BE2C (cell line): Measurements from ENCODE around the gene SLC25A38.
"Not testable (repeated sequence)": the region's sequence is repeated elsewhere in the genome, so short reads cannot be mapped to it uniquely, and the experiment has no call there.

ENCODE experiments used
- DNase-seq: peaks from one replicate; pipeline ENCODE4 v3.0.0-alpha.2; 2020
- H3K27me3 ChIP-seq: fragments of 250-450 bp; sonication (Bioruptor Pico); 2 replicates; pipeline ENCODE4 v1.5.1; 2020; ENCODE audit warnings: mild to moderate bottlenecking
- H3K36me3 ChIP-seq: fragments of 250-450 bp; sonication (Bioruptor Pico); 2 replicates; pipeline ENCODE4 v1.5.1; 2020; ENCODE audit warnings: mild to moderate bottlenecking
- H3K4me1 ChIP-seq: fragments of 250-450 bp; sonication (Bioruptor Pico); 2 replicates; pipeline ENCODE4 v1.5.1; 2020
- H3K4me3 ChIP-seq: 2 replicates; pipeline ENCODE4 v1.5.1; 2011; ENCODE audit warnings: low read depth, low read length
- H3K9me3 ChIP-seq: fragments of 250-450 bp; sonication (Bioruptor Pico); 2 replicates; pipeline ENCODE4 v1.5.1; 2020
- CTCF ChIP-seq: IDR thresholded peaks from 2 replicates; pipeline ENCODE4 v1.5.1; 2012; ENCODE audit warnings: mild to moderate bottlenecking, low read depth, low read length

The SLC25A38 gene

GRCh38 chr3:39358333-39358732, 24.8 kb upstream of the SLC25A38 start:
- DNase-seq, result no peak
- no peaks in the 10 kb centered on the region for H3K27me3 ChIP-seq
- H3K4me1 ChIP-seq, result no peaks in the 10 kb centered on the region
- H3K9me3 ChIP-seq, result no peaks in the 10 kb centered on the region
- H3K36me3 ChIP-seq, result no peaks in the 10 kb centered on the region
- no peak for TF ChIP-seq CTCF
- H3K4me3 ChIP-seq, result no peak overlapping the region

GRCh38 chr3:39361252-39361927, 21.8 kb upstream of the SLC25A38 start:
- Histone ChIP-seq H3K4me1 (no peaks in the 10 kb centered on the region), H3K9me3 (no peaks in the 10 kb centered on the region), H3K27me3 (no peaks in the 10 kb centered on the region), H3K36me3 (no peaks in the 10 kb centered on the region), H3K4me3 (no peak overlapping the region)
- no peak for TF ChIP-seq CTCF
- DNase-seq, result no peak

- no peak for DNase-seq
- no peaks in the 10 kb centered on the region for H3K27me3 ChIP-seq
- no peaks in the 10 kb centered on the region for H3K4me1 ChIP-seq
Measured at GRCh38 chr3:39362192-39362591, 21.0 kb upstream of the SLC25A38 start.

GRCh38 chr3:39362812-39363211, 20.4 kb upstream of the SLC25A38 start:
- DNase-seq, result no peak
- Histone ChIP-seq H3K27me3 (no peaks in the 10 kb centered on the region), H3K9me3 (no peaks in the 10 kb centered on the region), H3K36me3 (no peaks in the 10 kb centered on the region), H3K4me3 (no peak overlapping the region), H3K4me1 (no peaks in the 10 kb centered on the region)
- no peak for TF ChIP-seq CTCF

More at GRCh38 chr3:39362192-39362591, 21.0 kb upstream of the SLC25A38 start:
- TF ChIP-seq CTCF, result no peak
- no peaks in the 10 kb centered on the region for H3K9me3 ChIP-seq
- no peaks in the 10 kb centered on the region for H3K36me3 ChIP-seq
- no peak overlapping the region for H3K4me3 ChIP-seq

- not testable (repeated sequence) for H3K4me3 ChIP-seq, H3K27me3 ChIP-seq, H3K4me1 ChIP-seq, H3K9me3 ChIP-seq, DNase-seq, H3K36me3 ChIP-seq
Measured at GRCh38 chr3:39370450-39370849, 12.7 kb upstream of the SLC25A38 start.

GRCh38 chr3:39372833-39373232, 10.3 kb upstream of the SLC25A38 start:
- Histone ChIP-seq H3K4me3 (no peak overlapping the region), H3K36me3 (no peaks in the 10 kb centered on the region), H3K4me1 (no peaks in the 10 kb centered on the region), H3K27me3 (no peaks in the 10 kb centered on the region; the same call in none of the 2 replicates), H3K9me3 (no peaks in the 10 kb centered on the region)
- no peak for TF ChIP-seq CTCF
- no peak for DNase-seq
